Heart right ventricle (tissue), 16 donors: ENCODE data around the gene MLH3. TPM values are rescaled to one million over a fixed set of nuclear protein-coding genes. Genes with fewer than 3 reads are reported as not detected.

Source experiments
- ATAC-seq, 8 donors: fragments of 200-7000 bp; cut with Tn5 transposase; one replicate each; pipeline ENCODE4 v1.9.1; 2020; ENCODE audit warnings: mild to moderate bottlenecking in 8 of 8, moderate library complexity in 8 of 8, moderate number of reproducible peaks in 1 of 8
- DNase-seq, 2 donors: peaks; one replicate each; pipeline ENCODE4 v3.0.0-alpha.2; 2020
- H3K27ac ChIP-seq, 10 donors: fragments of 200-600 bp; sonication (generic) in 2 of 10; one replicate each; pipeline versions ENCODE4 v1.5.0 to v1.8.0; 2020 to 2022; ENCODE audit warnings: mild to moderate bottlenecking in 3 of 10
- H3K27me3 ChIP-seq, 7 donors: fragments of 200-600 bp; one replicate each; pipeline ENCODE4 v1.8.0; 2021 to 2022; ENCODE audit warnings: mild to moderate bottlenecking in 2 of 7
- H3K36me3 ChIP-seq, 9 donors: fragments of 200-600 bp; sonication (generic) in 1 of 9; one replicate each; pipeline versions ENCODE4 v1.5.0 to v1.8.0; 2020 to 2022; ENCODE audit warnings: mild to moderate bottlenecking in 2 of 9
- H3K4me1 ChIP-seq, 9 donors: fragments of 200-600 bp; sonication (generic) in 1 of 9; one replicate each; pipeline versions ENCODE4 v1.5.0 to v1.8.0; 2020 to 2022; ENCODE audit warnings: mild to moderate bottlenecking in 4 of 9
- H3K4me3 ChIP-seq, 10 donors: fragments of 200-600 bp; sonication (generic) in 2 of 10; one replicate each; pipeline versions ENCODE4 v1.5.0 to v1.8.0; 2020 to 2022; ENCODE audit warnings: mild to moderate bottlenecking in 7 of 10, moderate library complexity in 2 of 10
- H3K9me3 ChIP-seq, 11 donors: fragments of 200-600 bp in 10 of 11; sonication (generic) in 2 of 11; one replicate each; pipeline versions ENCODE4 v1.5.0 to v1.8.0; 2013 to 2022; ENCODE audit warnings: mild to moderate bottlenecking in 2 of 11, control low read depth in 1 of 11, moderate library complexity in 1 of 11
- WGBS, 2 donors: extraction: QIAGEN DNeasy Blood & Tissue Kit; methylation state at CpG; one replicate each; pipeline ENCODE4 v1.1.7; 2013; ENCODE audit warnings: inconsistent platforms in 1 of 2; 5-methylcytosine and 5-hydroxymethylcytosine counted together
- intact Hi-C, 10 donors: fragments of 100-400 bp; cut with DNase I; formaldehyde crosslinking; loops; one replicate each; pipeline versions ENCODE4 v1.11.1 to v1.14.2; 2022
- polyA plus RNA-seq, 2 donors: library from polyadenylated mRNA; stranded (reverse); fragments of 200-250 nt; gene quantifications; one replicate each; pipeline ENCODE4 v1.2.3, GENCODE V29; 2013
- total RNA-seq, 10 donors: library from RNA; stranded (reverse); fragmentation: NEBNext Ultra II Directional in 3 of 10; extraction: Animal tissue kit (Norgen Biotek cat#: 25700) in 3 of 10; gene quantifications; one replicate each; pipeline versions ENCODE4 v1.2.1 to v1.2.4, GENCODE V29; 2021 to 2023
- TF ChIP-seq, protein P1 (sequence below), 9 donors: fragments of 200-600 bp; sonication (generic) in 2 of 9; IDR thresholded peaks; one replicate each; pipeline versions ENCODE4 v1.5.0 to v1.8.0; 2021 to 2022; ENCODE audit warnings: antibody characterized with exemption in 9 of 9, mild to moderate bottlenecking in 5 of 9, moderate library complexity in 1 of 9
- donor health status: Arrhythmogenic right ventricular cardiomyopathy.
- donor health status: ischemic (EF 13 %, LVEDD 7.1; RV severe dilation, severe dysfunction).
- donor health status: healthy with polysubstance abuse.
- donor health status: DM: no; HTN: yes; CAD: no.
- donor health status: DM: no; HTN: no; CAD: no.
- donor health status: ischemic (EF 25% LVEDD 6.9; RV normal size, moderate dysfunction).
- donor health status: ischemic (EF 25% LVEDD 5.7; RV mildly dilated, moderate dysfunction).
- donor health status: healthy.
- donor health status: DM: yes; HTN: yes; CAD: no.
- donor health status: Ischemic cardiomyopathy.
- donor health status: ischemic (EF 35%, LVEDD 5.7; RV mildly dilated, moderate dysfunction).
- donor health status: nonischemic (EF 11% LVEDD 7.7; RV severe dilation, severe dysfunction).
- donor health status: DM: yes; HTN: yes; CAD: no.
- donor health status: PGD.
- donor health status: ischemic (EF 29% LVEDD 5.4; RV normal size, mild dysfunction).
- donor health status: nonischemic (EF 23%, LVEDD 6.1; RV moderate dilation, normal function).

Gene MLH3
- total and polyA plus RNA-seq, 12 donors, result 8.4 to 21.6 (median 18.4) TPM

GRCh38 chr14:75083271-75083670, 32.0 kb upstream of the MLH3 start:
- DNase-seq, result no peak
- Histone ChIP-seq H3K27ac (no peak overlapping the region), H3K36me3 (peaks cover 3 to 83% (median 50%) of the 10 kb centered on the region in 9 donors), H3K4me3 (no peak overlapping the region), H3K4me1 (peaks cover 0 to 15% (median 4%) of the 10 kb centered on the region in 9 donors), H3K27me3 (no peaks in the 10 kb centered on the region), H3K9me3 (no peaks in the 10 kb centered on the region)
- 95 to 100% methylated on average over 1 of the region's 1 CpG for WGBS, 2 donors
- no peak for ATAC-seq
- TF ChIP-seq, protein P1, sequence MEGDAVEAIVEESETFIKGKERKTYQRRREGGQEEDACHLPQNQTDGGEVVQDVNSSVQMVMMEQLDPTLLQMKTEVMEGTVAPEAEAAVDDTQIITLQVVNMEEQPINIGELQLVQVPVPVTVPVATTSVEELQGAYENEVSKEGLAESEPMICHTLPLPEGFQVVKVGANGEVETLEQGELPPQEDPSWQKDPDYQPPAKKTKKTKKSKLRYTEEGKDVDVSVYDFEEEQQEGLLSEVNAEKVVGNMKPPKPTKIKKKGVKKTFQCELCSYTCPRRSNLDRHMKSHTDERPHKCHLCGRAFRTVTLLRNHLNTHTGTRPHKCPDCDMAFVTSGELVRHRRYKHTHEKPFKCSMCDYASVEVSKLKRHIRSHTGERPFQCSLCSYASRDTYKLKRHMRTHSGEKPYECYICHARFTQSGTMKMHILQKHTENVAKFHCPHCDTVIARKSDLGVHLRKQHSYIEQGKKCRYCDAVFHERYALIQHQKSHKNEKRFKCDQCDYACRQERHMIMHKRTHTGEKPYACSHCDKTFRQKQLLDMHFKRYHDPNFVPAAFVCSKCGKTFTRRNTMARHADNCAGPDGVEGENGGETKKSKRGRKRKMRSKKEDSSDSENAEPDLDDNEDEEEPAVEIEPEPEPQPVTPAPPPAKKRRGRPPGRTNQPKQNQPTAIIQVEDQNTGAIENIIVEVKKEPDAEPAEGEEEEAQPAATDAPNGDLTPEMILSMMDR (IDR thresholded peaks at IDR 0.05), result no peak
- intact Hi-C loops, result loop anchor here in 3 of 10 donors (10.0 kb wide), 3 partner anchors 138 to 218 kb away; no protein-coding TSS in a partner anchor

DNA sequence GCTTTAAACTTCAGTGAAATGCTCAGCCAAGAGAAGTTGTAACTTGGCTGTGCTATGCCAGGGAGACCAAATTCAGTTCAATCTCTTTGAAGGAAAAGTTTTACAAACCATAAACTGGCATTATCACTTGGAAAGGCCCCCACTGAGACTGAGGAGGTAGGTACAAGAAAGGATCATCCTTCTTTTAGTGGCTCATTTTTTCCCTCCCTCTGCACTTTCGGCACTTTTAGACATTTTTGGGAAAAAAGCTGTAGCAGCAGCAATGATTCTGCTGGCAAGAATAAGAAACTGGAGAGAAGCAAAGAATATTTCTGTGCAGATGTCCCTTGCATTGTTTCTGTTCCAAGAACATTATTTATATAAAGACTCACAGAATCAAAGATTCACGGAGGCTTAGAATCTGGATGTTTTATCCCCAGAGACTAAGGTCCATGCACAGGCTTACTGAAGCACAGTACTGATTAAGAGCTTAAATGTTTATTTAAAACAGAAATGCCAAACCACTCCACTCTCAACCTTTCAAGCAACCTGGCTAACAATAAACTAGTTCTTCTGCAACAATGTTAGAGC, 30.5 kb upstream of the MLH3 start:
- Histone ChIP-seq H3K27ac (peak overlapping the region in 4 of 10 donors; percentile 7 to 48 (median 18)), H3K4me3 (no peak overlapping the region), H3K9me3 (no peaks in the 10 kb centered on the region), H3K27me3 (no peaks in the 10 kb centered on the region), H3K36me3 (peaks cover 0 to 68% (median 36%) of the 10 kb centered on the region in 9 donors), H3K4me1 (peaks cover 0 to 15% (median 4%) of the 10 kb centered on the region in 9 donors)
- intact Hi-C loops, result loop anchor here in 3 of 10 donors (10.0 kb wide), 3 partner anchors 137 to 217 kb away; no protein-coding TSS in a partner anchor
- ATAC-seq, result peak in 2 of 8 donors; percentile 22 to 36
- 64 to 71% methylated on average over 2 of the region's 2 CpGs for WGBS, 2 donors
- DNase-seq, result no peak
- TF ChIP-seq, protein P1 (IDR thresholded peaks at IDR 0.05), result no peak

DNA sequence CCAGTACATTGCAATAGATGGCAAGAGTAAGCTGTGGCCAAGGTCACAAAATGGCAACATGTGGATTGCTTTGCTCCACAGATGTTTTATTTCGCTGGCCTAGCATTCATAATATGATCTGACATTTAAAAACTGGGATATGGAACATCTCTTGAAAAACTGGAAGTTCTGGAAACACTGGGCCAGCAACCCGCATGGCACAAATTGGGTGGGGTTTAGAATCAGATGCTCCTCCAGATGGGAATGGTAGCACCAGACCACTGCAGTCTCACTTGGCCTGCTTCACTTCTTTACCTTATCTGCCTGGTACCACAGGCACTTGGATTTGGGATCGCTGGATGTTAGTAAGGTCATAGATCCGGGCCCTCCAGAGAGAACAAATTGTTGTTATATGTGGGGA, 28.3 kb upstream of the MLH3 start:
- no peak for DNase-seq
- no peak for ATAC-seq
- Histone ChIP-seq H3K4me1 (peaks cover 0 to 15% (median 4%) of the 10 kb centered on the region in 9 donors), H3K27me3 (no peaks in the 10 kb centered on the region), H3K4me3 (no peak overlapping the region), H3K36me3 (peaks cover 0 to 45% (median 14%) of the 10 kb centered on the region in 9 donors), H3K27ac (peak overlapping the region in 1 of 10 donors; percentile 7), H3K9me3 (no peaks in the 10 kb centered on the region)
- TF ChIP-seq, protein P1 (IDR thresholded peaks at IDR 0.05), result no peak
- WGBS, 2 donors, result 48 to 68% methylated on average over 4 of the region's 4 CpGs
- intact Hi-C loops, result loop anchor here in 2 of 10 donors (10.0 kb wide), 2 partner anchors 65 to 75 kb away; partner anchors contain the start of gene EIF2B2 (in 1 of the 2)

DNA sequence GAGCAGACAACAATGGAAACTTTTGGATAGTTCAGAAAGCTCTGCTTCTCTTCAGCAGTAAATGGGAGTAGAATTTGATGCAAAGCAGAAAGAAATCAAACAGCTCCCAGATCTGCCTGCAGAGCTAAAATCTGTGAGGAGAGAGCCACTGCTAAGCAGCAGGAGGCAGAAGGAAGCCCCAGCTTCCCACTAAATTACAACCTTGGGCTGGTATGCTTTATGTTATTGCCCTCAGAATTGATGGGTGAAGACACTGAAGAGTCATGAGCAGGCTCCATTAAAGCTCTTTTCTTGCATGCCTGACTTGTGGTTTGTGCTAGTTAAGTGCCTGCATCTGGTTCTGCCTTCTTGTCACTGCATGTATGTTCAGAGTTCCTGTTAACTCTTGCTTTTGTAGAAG, 26.5 kb upstream of the MLH3 start:
- ATAC-seq, result no peak
- no peak overlapping the region for H3K27ac ChIP-seq
- no peaks in the 10 kb centered on the region for H3K27me3 ChIP-seq
- H3K4me1 ChIP-seq, result peaks cover 0 to 23% (median 5%) of the 10 kb centered on the region in 9 donors
- TF ChIP-seq, protein P1 (IDR thresholded peaks at IDR 0.05), result no peak
- no peak overlapping the region for H3K4me3 ChIP-seq
- H3K9me3 ChIP-seq, result no peaks in the 10 kb centered on the region
- intact Hi-C loops, result loop anchor here in 2 of 10 donors (10.0 kb wide), 2 partner anchors 63 to 73 kb away; partner anchors contain the start of gene EIF2B2 (in 1 of the 2)
- DNase-seq, result no peak
- H3K36me3 ChIP-seq, result peaks cover 0 to 28% (median 5%) of the 10 kb centered on the region in 9 donors
